Measurements from ENCODE around the gene DNAI2.

- no peak for TF ChIP-seq CTCF (IDR thresholded peaks at IDR 0.05)
- no peak for TF ChIP-seq POLR2A (IDR thresholded peaks at IDR 0.05)
These were observed 30.1 kb downstream of the DNAI2 start for GRCh38 chr17:74304184-74304583.
